Astrocyte (in vitro differentiated cells and primary cell): ENCODE results near the gene GRB10.

Source experiments
- CTCF ChIP-seq: IDR thresholded peaks from 2 replicates; pipeline ENCODE4 v1.5.1; 2011; ENCODE audit warnings: low read depth, mild to moderate bottlenecking, inconsistent platforms, low read length, moderate library complexity; ENCODE audit not compliant: insufficient read depth
- EZH2 ChIP-seq: IDR thresholded peaks from 2 replicates; pipeline ENCODE4 v1.6.1; 2012; ENCODE audit warnings: mild to moderate bottlenecking, low read length, inconsistent platforms; ENCODE audit not compliant: insufficient read depth

GRCh38 chr7:50793120-50793946, 10.6 kb upstream of the GRB10 start:
- no peak for TF ChIP-seq CTCF
- no peak for TF ChIP-seq EZH2
